HepG2 (cell line): ENCODE measurements around the gene ADAP2. TPM values are rescaled to one million over a fixed set of nuclear protein-coding genes. Genes with fewer than 3 reads are reported as not detected.

ENCODE experiments used
- GMEB2 ChIP-seq: IDR thresholded peaks from 2 replicates; pipeline ENCODE4 v1.6.1; 2016; ENCODE audit warnings: missing biosample characterization, missing genetic modification reagents, low read depth
- MTA1 ChIP-seq: sonication (generic); formaldehyde crosslinking; IDR thresholded peaks from 2 replicates; pipeline ENCODE4 v1.4.0; 2020; ENCODE audit warnings: missing genetic modification reagents, mild to moderate bottlenecking, borderline replicate concordance
- MXI1 ChIP-seq: IDR thresholded peaks from 3 replicates; pipeline ENCODE4 v1.6.1; 2012; ENCODE audit warnings: low read depth, low read length, inconsistent platforms, borderline replicate concordance
- SMAD3 ChIP-seq: sonication (generic); formaldehyde crosslinking; IDR thresholded peaks from 2 replicates; pipeline ENCODE4 v1.4.0; 2020; ENCODE audit warnings: missing genetic modification reagents
- ZBTB49 ChIP-seq: sonication (generic); formaldehyde crosslinking; IDR thresholded peaks from 2 replicates; pipeline ENCODE4 v1.4.0; 2020; ENCODE audit warnings: missing genetic modification reagents, borderline replicate concordance
- ZNF18 ChIP-seq: sonication (generic); formaldehyde crosslinking; IDR thresholded peaks from 2 replicates; pipeline ENCODE4 v1.8.0; 2022; ENCODE audit warnings: mild to moderate bottlenecking, missing genetic modification reagents; ENCODE audit not compliant: insufficient replicate concordance
- ZNF205 ChIP-seq: IDR thresholded peaks from 2 replicates; pipeline ENCODE4 v1.6.1; 2018; ENCODE audit warnings: missing biosample characterization, missing genetic modification reagents
- ZNF337 ChIP-seq: sonication (generic); formaldehyde crosslinking; IDR thresholded peaks from 2 replicates; pipeline ENCODE4 v1.5.1; 2020; ENCODE audit warnings: missing genetic modification reagents, low read depth, mild to moderate bottlenecking, borderline replicate concordance
- ZNF510 ChIP-seq: sonication (generic); formaldehyde crosslinking; IDR thresholded peaks from 2 replicates; pipeline ENCODE4 v1.4.0; 2020; ENCODE audit warnings: low read depth, mild to moderate bottlenecking, missing genetic modification reagents
- ZNF616 ChIP-seq: sonication (generic); formaldehyde crosslinking; IDR thresholded peaks from 2 replicates; pipeline ENCODE4 v1.5.0; 2020; ENCODE audit warnings: low read depth, mild to moderate bottlenecking, missing genetic modification reagents
- polyA plus RNA-seq, 8 experiments: library from polyadenylated mRNA; depleted of rRNA in 3 of 8; stranded (reverse) in 7 of 8; unstranded in 1 of 8; fragments of >200 nt; fragmentation: Illumina TruSeq in 4 of 8; extraction: Trizol in 4 of 8; gene quantifications; 2 replicates each; pipeline versions ENCODE4 v1.2.1 to v1.2.3, GENCODE V29; 2011 to 2016; ENCODE audit warnings: low read depth in 4 of 8, missing spikeins in 1 of 8, mixed read lengths in 1 of 8; ENCODE audit not compliant: insufficient read depth in 1 of 8
- total RNA-seq, 5 experiments: library from RNA; depleted of rRNA; stranded (reverse); fragments of >200 nt; fragmentation: Illumina TruSeq; extraction: Trizol; gene quantifications; 2 replicates each; pipeline ENCODE4 v1.2.3, GENCODE V29; 2016; ENCODE audit warnings: low read depth in 1 of 5

ADAP2 gene
- total and polyA plus RNA-seq, 2 of the 13 experiments (the other 11 are each of a cell fraction or from before 2014, with no cell fraction given) = 0.51 to 0.70 TPM

- TF ChIP-seq GMEB2 (no peak), ZNF18 (no peak), ZBTB49 (no peak), ZNF337 (CRISPR knock-in tag) (no peak), MXI1 (no peak), SMAD3 (CRISPR knock-in tag) (no peak), ZNF616 (CRISPR knock-in tag) (no peak), MTA1 (CRISPR knock-in tag) (no peak), ZNF510 (CRISPR knock-in tag) (no peak), ZNF205 (CRISPR knock-in tag) (no peak)
- TF ChIP-seq, all 625 proteins: peak for 0
Observed at GRCh38 chr17:30982855-30983254, 61.1 kb downstream of the ADAP2 start (continued).
